Measurements from ENCODE around the gene PRKCH.
"Not testable (repeated sequence)": the region's sequence is repeated elsewhere in the genome, so short reads cannot be mapped to it uniquely, and the experiment has no call there.

Gene PRKCH

GRCh38 chr14:61304688-61305087 lies 16.7 kb upstream of the PRKCH start:
- H3K4me3 ChIP-seq (ENCODE audit: low read depth, low read length), result no peak overlapping the region
- TF ChIP-seq CTCF (IDR thresholded peaks at IDR 0.05; ENCODE audit: low read depth, low read length), result no peak
- no peak for TF ChIP-seq MYC (IDR thresholded peaks at IDR 0.05; ENCODE audit: low read depth, low read length)
- TF ChIP-seq POLR2A (IDR thresholded peaks at IDR 0.05; ENCODE audit: extremely low read depth, insufficient read length), result no peak
- TF ChIP-seq MAX (IDR thresholded peaks at IDR 0.05; ENCODE audit: low read depth, low read length), result no peak
- no peak for DNase-seq (ENCODE audit: low read depth)

- no peak for TF ChIP-seq CTCF (IDR thresholded peaks at IDR 0.05; ENCODE audit: low read depth, low read length)
- no peak for TF ChIP-seq MAX (IDR thresholded peaks at IDR 0.05; ENCODE audit: low read depth, low read length)
- DNase-seq (ENCODE audit: low read depth), result no peak
- H3K4me3 ChIP-seq (ENCODE audit: low read depth, low read length), result no peak overlapping the region
Measured at GRCh38 chr14:61308198-61308597, 13.2 kb upstream of the PRKCH start.

GRCh38 chr14:61308701-61309100 lies 12.7 kb upstream of the PRKCH start:
- H3K4me3 ChIP-seq (ENCODE audit: low read depth, low read length); DNase-seq (ENCODE audit: low read depth): not testable (repeated sequence)

- DNase-seq (ENCODE audit: low read depth), result no peak
- no peak for TF ChIP-seq CTCF (IDR thresholded peaks at IDR 0.05; ENCODE audit: low read depth, low read length)
- no peak for TF ChIP-seq MAX (IDR thresholded peaks at IDR 0.05; ENCODE audit: low read depth, low read length)
- no peak for TF ChIP-seq POLR2A (IDR thresholded peaks at IDR 0.05; ENCODE audit: extremely low read depth, insufficient read length)
- no peak for TF ChIP-seq MYC (IDR thresholded peaks at IDR 0.05; ENCODE audit: low read depth, low read length)
Measured at GRCh38 chr14:61315313-61315712, 6.1 kb upstream of the PRKCH start.

GRCh38 chr14:61319086-61319485 lies 2.3 kb upstream of the PRKCH start:
- TF ChIP-seq MYC (IDR thresholded peaks at IDR 0.05; ENCODE audit: low read depth, low read length) (no peak), MAX (IDR thresholded peaks at IDR 0.05; ENCODE audit: low read depth, low read length) (no peak), POLR2A (IDR thresholded peaks at IDR 0.05; ENCODE audit: extremely low read depth, insufficient read length) (no peak), CTCF (IDR thresholded peaks at IDR 0.05; ENCODE audit: low read depth, low read length) (no peak)
- H3K4me3 ChIP-seq (ENCODE audit: low read depth, low read length), result no peak overlapping the region

More at GRCh38 chr14:61315313-61315712, 6.1 kb upstream of the PRKCH start:
- H3K4me3 ChIP-seq (ENCODE audit: low read depth, low read length), result no peak overlapping the region

GRCh38 chr14:61319706-61320105 lies 1.7 kb upstream of the PRKCH start:
- no peak for DNase-seq (ENCODE audit: low read depth)
- no peak overlapping the region for H3K4me3 ChIP-seq (ENCODE audit: low read depth, low read length)
- TF ChIP-seq POLR2A (IDR thresholded peaks at IDR 0.05; ENCODE audit: extremely low read depth, insufficient read length) (no peak), MYC (IDR thresholded peaks at IDR 0.05; ENCODE audit: low read depth, low read length) (no peak), MAX (IDR thresholded peaks at IDR 0.05; ENCODE audit: low read depth, low read length) (no peak), CTCF (IDR thresholded peaks at IDR 0.05; ENCODE audit: low read depth, low read length) (no peak)

More at GRCh38 chr14:61319086-61319485, 2.3 kb upstream of the PRKCH start:
- no peak for DNase-seq (ENCODE audit: low read depth)

GRCh38 chr14:61320170-61320569 lies 1.2 kb upstream of the PRKCH start:
- H3K4me3 ChIP-seq (ENCODE audit: low read depth, low read length); DNase-seq (ENCODE audit: low read depth): not testable (repeated sequence)

Measured in NB4 (cell line).